Epithelial cell of esophagus (primary cell): Measurements from ENCODE around the gene TAGLN.

Experiments
- DNase-seq: peaks from one replicate; pipeline ENCODE4 v3.0.0; 2010; ENCODE audit warnings: low read depth
- H3K4me3 ChIP-seq: 2 replicates; pipeline ENCODE4 v1.5.1; 2011; ENCODE audit warnings: mild to moderate bottlenecking, low read length, control low read depth
- CTCF ChIP-seq: IDR thresholded peaks from 2 replicates; pipeline ENCODE4 v1.5.1; 2011; ENCODE audit warnings: low read depth, mild to moderate bottlenecking, low read length, control low read depth, inconsistent platforms; ENCODE audit not compliant: insufficient read depth; ENCODE audit errors: missing control alignments

The TAGLN gene

GRCh38 chr11:117239295-117239694 is 40.1 kb downstream of the TAGLN start:
- peak; percentile 49 for TF ChIP-seq CTCF
- DNase-seq = peak; percentile 82
- no peak overlapping the region for H3K4me3 ChIP-seq

GRCh38 chr11:117248341-117248740 is 49.2 kb downstream of the TAGLN start:
- no peak for TF ChIP-seq CTCF
- H3K4me3 ChIP-seq = no peak overlapping the region
- no peak for DNase-seq

GRCh38 chr11:117249571-117249970 is 50.4 kb downstream of the TAGLN start:
- no peak for TF ChIP-seq CTCF
- no peak for DNase-seq
- H3K4me3 ChIP-seq = no peak overlapping the region

- DNase-seq = no peak
- no peak for TF ChIP-seq CTCF
- H3K4me3 ChIP-seq = no peak overlapping the region
Observed at GRCh38 chr11:117251506-117251905, 52.3 kb downstream of the TAGLN start.

GRCh38 chr11:117255966-117256365 is 56.8 kb downstream of the TAGLN start:
- DNase-seq = peak; percentile 72
- no peak overlapping the region for H3K4me3 ChIP-seq
- no peak for TF ChIP-seq CTCF

- peak; percentile 71 for DNase-seq
- no peak overlapping the region for H3K4me3 ChIP-seq
- TF ChIP-seq CTCF = no peak
Observed at GRCh38 chr11:117256573-117256972, 57.4 kb downstream of the TAGLN start.
